Central memory CD8-positive, alpha-beta T cell (primary cell): Measurements from ENCODE around the gene MYO18A.

ENCODE experiments used
- ATAC-seq: fragments of 150-1000 bp; cut with Tn5 transposase; replicated peaks from 2 replicates; pipeline ENCODE4 v1.10.0; 2022; ENCODE audit warnings: mild to moderate bottlenecking, moderate FRiP score, moderate number of reproducible peaks; ENCODE audit not compliant: poor library complexity, severe bottlenecking; ENCODE audit errors: extremely low read depth
- DNase-seq, 2 donors: peaks; one replicate each; pipeline ENCODE4 v3.0.0; 2021; ENCODE audit warnings: low spot score in 2 of 2
- H3K27ac Mint-ChIP-seq: one replicate; pipeline ENCODE4 v1.8.0; 2022; ENCODE audit warnings: low read depth, mild to moderate bottlenecking, moderate library complexity, mixed read lengths
- H3K27me3 Mint-ChIP-seq: one replicate; pipeline ENCODE4 v1.8.0; 2022; ENCODE audit warnings: mixed read lengths
- H3K36me3 Mint-ChIP-seq: one replicate; pipeline ENCODE4 v1.8.0; 2022; ENCODE audit warnings: mild to moderate bottlenecking, moderate library complexity, mixed read lengths; ENCODE audit not compliant: insufficient read depth
- H3K4me1 Mint-ChIP-seq: one replicate; pipeline ENCODE4 v1.8.0; 2022; ENCODE audit warnings: mixed read lengths
- H3K4me3 Mint-ChIP-seq: one replicate; pipeline ENCODE4 v1.8.0; 2022; ENCODE audit warnings: mild to moderate bottlenecking, moderate library complexity, mixed read lengths
- H3K9me3 Mint-ChIP-seq: one replicate; pipeline ENCODE4 v1.8.0; 2022; ENCODE audit warnings: mixed read lengths

The MYO18A gene

DNA sequence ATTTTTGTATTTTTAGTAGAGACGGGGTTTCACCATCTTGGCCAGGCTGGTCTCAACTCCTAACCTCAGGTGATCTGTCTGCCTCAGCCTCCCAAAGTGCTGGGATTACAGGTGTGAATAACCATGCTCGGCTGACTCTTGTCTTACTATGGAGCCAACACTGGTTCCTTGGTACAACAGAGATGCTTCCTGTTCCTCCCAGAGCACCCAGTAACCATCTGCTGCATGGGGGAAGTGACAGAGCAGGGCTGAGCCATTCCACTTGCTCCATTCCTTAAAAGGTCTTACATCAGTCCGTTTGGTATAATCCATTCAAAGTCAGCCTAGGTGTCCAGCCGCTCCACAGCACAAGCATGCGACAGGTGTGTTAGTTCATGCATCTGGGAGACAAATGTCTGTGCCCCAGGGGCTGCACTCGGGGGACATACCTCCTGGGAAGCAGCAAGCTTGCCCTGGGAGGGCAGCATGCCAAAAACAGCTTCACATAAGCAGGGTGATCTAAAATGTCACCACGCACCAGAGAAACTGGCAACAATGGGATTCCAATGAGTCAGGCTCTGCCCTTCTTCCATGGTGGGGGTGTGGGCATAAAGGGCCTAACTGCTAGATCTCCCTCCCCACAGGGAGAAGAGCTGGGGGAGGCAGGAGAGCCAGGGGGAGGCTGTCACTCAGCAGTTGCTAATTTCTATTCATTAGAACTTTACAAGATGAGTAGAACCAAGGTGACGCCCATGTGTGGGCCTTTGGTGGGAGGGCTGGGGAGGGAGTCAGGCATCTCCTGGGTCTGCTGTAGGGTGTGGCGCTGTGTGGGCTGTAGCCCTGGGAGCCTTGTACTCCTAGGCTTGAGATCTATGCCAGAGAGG lies 101.8 kb downstream of the MYO18A start:
- no peaks in the 10 kb centered on the region for H3K27me3 Mint-ChIP-seq
- no peak for DNase-seq
- H3K4me3 Mint-ChIP-seq = no peak overlapping the region
- peaks cover 18% of the 10 kb centered on the region for H3K36me3 Mint-ChIP-seq
- ATAC-seq = no peak
- peaks cover 17% of the 10 kb centered on the region for H3K4me1 Mint-ChIP-seq
- H3K9me3 Mint-ChIP-seq = no peaks in the 10 kb centered on the region
- H3K27ac Mint-ChIP-seq = no peak overlapping the region

GRCh38 chr17:29077320-29077719 lies 102.9 kb downstream of the MYO18A start:
- Mint-ChIP-seq H3K36me3 (peaks cover 19% of the 10 kb centered on the region), H3K4me1 (peaks cover 26% of the 10 kb centered on the region), H3K27ac (peak overlapping the region; percentile 68), H3K4me3 (no peak overlapping the region), H3K27me3 (no peaks in the 10 kb centered on the region), H3K9me3 (no peaks in the 10 kb centered on the region)
- ATAC-seq (no peak), DNase-seq (no peak)

GRCh38 chr17:29076722-29077121 lies 103.5 kb downstream of the MYO18A start:
- no peak for DNase-seq
- H3K36me3 Mint-ChIP-seq = peaks cover 19% of the 10 kb centered on the region
- H3K4me3 Mint-ChIP-seq = no peak overlapping the region
- H3K4me1 Mint-ChIP-seq = peaks cover 26% of the 10 kb centered on the region
- ATAC-seq = no peak
- H3K9me3 Mint-ChIP-seq = no peaks in the 10 kb centered on the region
- H3K27ac Mint-ChIP-seq = peak overlapping the region; percentile 68
- no peaks in the 10 kb centered on the region for H3K27me3 Mint-ChIP-seq

- DNase-seq (no peak), ATAC-seq (no peak)
- Mint-ChIP-seq H3K4me1 (peaks cover 26% of the 10 kb centered on the region), H3K4me3 (no peak overlapping the region), H3K9me3 (no peaks in the 10 kb centered on the region), H3K27me3 (no peaks in the 10 kb centered on the region), H3K36me3 (peaks cover 14% of the 10 kb centered on the region), H3K27ac (peak overlapping the region; percentile 10)
These were observed 104.1 kb downstream of the MYO18A start for GRCh38 chr17:29076087-29076486.

- Mint-ChIP-seq H3K9me3 (no peaks in the 10 kb centered on the region), H3K27me3 (no peaks in the 10 kb centered on the region), H3K4me3 (no peak overlapping the region), H3K4me1 (peaks cover 26% of the 10 kb centered on the region), H3K36me3 (peaks cover 16% of the 10 kb centered on the region), H3K27ac (no peak overlapping the region)
- peak; percentile 56 for ATAC-seq
- DNase-seq = no peak
These were observed 105.7 kb downstream of the MYO18A start for GRCh38 chr17:29074488-29074887.

GRCh38 chr17:29073520-29073919 lies 106.7 kb downstream of the MYO18A start:
- no peak for ATAC-seq
- peaks cover 26% of the 10 kb centered on the region for H3K4me1 Mint-ChIP-seq
- peak overlapping the region; percentile 45 for H3K27ac Mint-ChIP-seq
- no peak overlapping the region for H3K4me3 Mint-ChIP-seq
- H3K36me3 Mint-ChIP-seq = peaks cover 16% of the 10 kb centered on the region
- no peak for DNase-seq
- H3K9me3 Mint-ChIP-seq = no peaks in the 10 kb centered on the region
- no peaks in the 10 kb centered on the region for H3K27me3 Mint-ChIP-seq

DNA sequence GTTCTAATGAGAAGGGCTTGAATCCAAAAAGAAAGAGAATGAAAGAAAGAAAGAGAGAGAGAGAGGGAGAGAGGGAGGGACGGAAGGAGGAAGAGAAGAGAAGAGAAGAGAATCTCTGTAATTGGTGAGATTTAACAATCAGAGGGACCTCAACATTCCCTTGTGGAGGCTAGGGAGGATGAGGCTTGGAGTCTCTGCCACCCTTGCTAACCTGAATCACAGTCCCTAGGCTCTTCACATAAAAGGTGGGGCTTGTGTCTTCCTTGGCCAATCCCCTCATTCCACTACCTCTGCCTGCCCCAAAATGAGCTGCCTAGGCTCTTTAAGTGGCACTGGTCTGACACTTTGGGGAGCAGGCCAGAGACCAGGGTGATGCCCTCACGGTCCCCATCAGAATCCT lies 107.2 kb downstream of the MYO18A start:
- no peaks in the 10 kb centered on the region for H3K9me3 Mint-ChIP-seq
- H3K27ac Mint-ChIP-seq = peak overlapping the region; percentile 45
- H3K4me1 Mint-ChIP-seq = peaks cover 26% of the 10 kb centered on the region
- DNase-seq = no peak
- H3K27me3 Mint-ChIP-seq = no peaks in the 10 kb centered on the region
- no peak for ATAC-seq
- no peak overlapping the region for H3K4me3 Mint-ChIP-seq
- peaks cover 14% of the 10 kb centered on the region for H3K36me3 Mint-ChIP-seq

GRCh38 chr17:29071303-29071702 lies 108.9 kb downstream of the MYO18A start:
- Mint-ChIP-seq H3K9me3 (no peaks in the 10 kb centered on the region), H3K36me3 (peaks cover 10% of the 10 kb centered on the region), H3K27me3 (no peaks in the 10 kb centered on the region), H3K27ac (peak overlapping the region; percentile 11), H3K4me3 (no peak overlapping the region), H3K4me1 (peaks cover 26% of the 10 kb centered on the region)
- ATAC-seq = no peak
- no peak for DNase-seq

GRCh38 chr17:29070781-29071180 lies 109.4 kb downstream of the MYO18A start:
- no peak for DNase-seq
- Mint-ChIP-seq H3K4me1 (peaks cover 24% of the 10 kb centered on the region), H3K27me3 (no peaks in the 10 kb centered on the region)

DNA sequence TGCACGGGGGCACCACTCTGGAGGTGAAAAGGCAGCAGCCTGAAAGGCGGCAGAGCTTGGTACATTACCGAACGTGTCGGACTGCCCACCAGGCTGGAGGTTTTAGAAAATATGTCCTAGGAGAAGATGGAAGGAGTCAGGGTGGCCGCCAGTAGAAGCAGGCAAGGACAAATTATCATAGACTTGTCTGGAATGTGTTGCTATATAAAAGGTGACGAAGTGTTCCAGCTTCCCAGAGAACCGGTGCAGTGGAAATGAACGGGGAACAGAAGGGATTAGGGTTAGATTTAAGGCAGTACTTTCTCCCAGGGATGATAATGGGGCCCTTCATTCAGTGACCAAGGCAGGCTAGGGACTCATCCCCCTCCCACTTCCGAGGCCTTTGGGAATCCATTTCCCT lies 109.9 kb downstream of the MYO18A start:
- Mint-ChIP-seq H3K9me3 (no peaks in the 10 kb centered on the region), H3K27me3 (no peaks in the 10 kb centered on the region), H3K4me3 (no peak overlapping the region), H3K27ac (peak overlapping the region; percentile 20), H3K36me3 (peaks cover 10% of the 10 kb centered on the region), H3K4me1 (peaks cover 20% of the 10 kb centered on the region)
- ATAC-seq (no peak), DNase-seq (no peak)

More at GRCh38 chr17:29070781-29071180, 109.4 kb downstream of the MYO18A start:
- H3K4me3 Mint-ChIP-seq = no peak overlapping the region
- no peak for ATAC-seq
- peaks cover 10% of the 10 kb centered on the region for H3K36me3 Mint-ChIP-seq
- peak overlapping the region; percentile 20 for H3K27ac Mint-ChIP-seq
- no peaks in the 10 kb centered on the region for H3K9me3 Mint-ChIP-seq

- Mint-ChIP-seq H3K27ac (no peak overlapping the region), H3K4me1 (peaks cover 18% of the 10 kb centered on the region)
These were observed 110.6 kb downstream of the MYO18A start for GRCh38 chr17:29069526-29070041.

DNA sequence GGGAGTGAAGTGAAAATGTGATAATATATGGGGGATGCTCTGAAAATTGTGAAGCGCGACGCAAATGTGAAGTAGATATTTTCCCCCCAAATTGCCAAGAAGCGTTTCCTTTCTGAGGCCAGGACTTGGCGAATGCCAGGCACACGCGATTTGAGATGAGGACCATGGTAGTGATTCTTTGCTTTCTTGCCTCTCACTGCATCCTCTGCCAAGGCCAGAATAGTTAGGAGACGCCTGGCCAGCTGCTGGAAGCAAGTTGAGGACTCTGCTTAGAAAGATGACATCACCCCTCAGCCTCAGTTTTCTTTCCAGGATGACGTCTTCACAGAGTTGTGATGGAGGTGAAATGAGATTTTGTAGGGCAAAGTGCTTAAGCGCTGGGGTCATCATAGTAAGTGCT lies 111.4 kb downstream of the MYO18A start:
- H3K27ac Mint-ChIP-seq = no peak overlapping the region
- no peak for DNase-seq

More at GRCh38 chr17:29069526-29070041, 110.6 kb downstream of the MYO18A start:
- Mint-ChIP-seq H3K9me3 (no peaks in the 10 kb centered on the region), H3K36me3 (peaks cover 10% of the 10 kb centered on the region), H3K4me3 (no peak overlapping the region), H3K27me3 (no peaks in the 10 kb centered on the region)
- ATAC-seq (no peak), DNase-seq (no peak)

DNA sequence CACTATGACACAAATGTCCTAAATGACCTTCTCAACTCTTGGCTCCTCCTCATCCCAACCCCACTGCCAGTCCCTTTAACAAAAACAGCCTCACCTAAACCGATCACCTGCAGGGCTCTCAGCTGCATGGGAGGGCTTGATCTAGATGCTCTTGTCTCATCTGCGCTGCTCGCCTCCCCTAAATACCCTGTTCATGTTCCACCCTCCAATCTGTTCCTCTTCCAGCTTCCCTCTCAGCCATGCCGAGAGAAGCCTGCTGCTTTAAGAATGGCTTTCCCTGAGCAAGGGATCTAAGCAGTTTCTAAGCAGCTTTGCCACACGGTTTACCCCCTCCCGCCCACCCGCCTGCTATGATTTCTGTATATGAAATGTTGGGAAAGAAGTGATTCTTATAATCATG lies 113.6 kb downstream of the MYO18A start:
- H3K27me3 Mint-ChIP-seq = no peaks in the 10 kb centered on the region
- DNase-seq (no peak), ATAC-seq (no peak)
- H3K4me3 Mint-ChIP-seq = no peak overlapping the region
- no peaks in the 10 kb centered on the region for H3K9me3 Mint-ChIP-seq
- H3K27ac Mint-ChIP-seq = no peak overlapping the region
- peaks cover 6% of the 10 kb centered on the region for H3K36me3 Mint-ChIP-seq
- H3K4me1 Mint-ChIP-seq = no peaks in the 10 kb centered on the region

More for the DNA sequence above, 111.4 kb downstream of the MYO18A start:
- Mint-ChIP-seq H3K4me1 (peaks cover 11% of the 10 kb centered on the region), H3K9me3 (no peaks in the 10 kb centered on the region), H3K27me3 (no peaks in the 10 kb centered on the region), H3K4me3 (no peak overlapping the region), H3K36me3 (peaks cover 10% of the 10 kb centered on the region)
- ATAC-seq = no peak
